CD8-positive, alpha-beta memory T cell (primary cell): ENCODE data around the gene NTRK2. TPM values are rescaled to one million over a fixed set of nuclear protein-coding genes. Genes with fewer than 3 reads are reported as not detected.

Experiments
- CTCF ChIA-PET: fragments of 350-600 bp; sonication (Branson Sonifier 250); formaldehyde crosslinking; loops from one replicate; lab custom pipeline; 2021; ENCODE audit warnings: antibody characterized with exemption; lab: Charles Lee
- POLR2A ChIA-PET: fragments of 350-600 bp; sonication (Branson Sonifier 250); formaldehyde crosslinking; loops from one replicate; lab custom pipeline; 2021; ENCODE audit warnings: antibody characterized with exemption; lab: Charles Lee
- DNase-seq, 5 donors: peaks; one replicate each; pipeline versions ENCODE4 v3.0.0 to v3.0.0-alpha.2; 2020 to 2022; ENCODE audit warnings: mixed read lengths in 1 of 5
- H3K27ac ChIP-seq: one replicate; pipeline ENCODE4 v1.7.0; 2013; ENCODE audit warnings: low read depth, mild to moderate bottlenecking, low read length, moderate library complexity
- H3K27me3 ChIP-seq: 2 replicates; pipeline ENCODE4 v1.7.0; 2013; ENCODE audit warnings: low read length, mild to moderate bottlenecking; ENCODE audit not compliant: insufficient read depth, poor library complexity, severe bottlenecking
- H3K36me3 ChIP-seq: 2 replicates; pipeline ENCODE4 v1.7.0; 2013; ENCODE audit warnings: mild to moderate bottlenecking, low read length, moderate library complexity; ENCODE audit not compliant: insufficient read depth
- H3K4me1 ChIP-seq: 2 replicates; pipeline ENCODE4 v1.7.0; 2013; ENCODE audit warnings: mild to moderate bottlenecking, low read length, moderate library complexity; ENCODE audit not compliant: insufficient read depth
- H3K4me3 ChIP-seq: 2 replicates; pipeline ENCODE4 v1.7.0; 2013; ENCODE audit warnings: mild to moderate bottlenecking, low read length
- H3K9me3 ChIP-seq: 2 replicates; pipeline ENCODE4 v1.7.0; 2013; ENCODE audit warnings: mild to moderate bottlenecking, low read length
- H3K27ac Mint-ChIP-seq, 8 donors: one replicate each; pipeline ENCODE4 v1.8.0; 2020 to 2021; ENCODE audit warnings: mixed read lengths in 8 of 8, mild to moderate bottlenecking in 6 of 8, inconsistent platforms in 3 of 8, moderate library complexity in 3 of 8
- H3K27me3 Mint-ChIP-seq, 2 donors: one replicate each; pipeline ENCODE4 v1.8.0; 2020 to 2021; ENCODE audit warnings: mixed read lengths in 2 of 2, mild to moderate bottlenecking in 1 of 2, moderate library complexity in 1 of 2
- H3K36me3 Mint-ChIP-seq, 3 donors: one replicate each; pipeline ENCODE4 v1.8.0; 2020 to 2021; ENCODE audit warnings: mixed read lengths in 3 of 3, inconsistent platforms in 1 of 3, mild to moderate bottlenecking in 1 of 3
- H3K4me1 Mint-ChIP-seq, 3 donors: one replicate each; pipeline ENCODE4 v1.8.0; 2020 to 2021; ENCODE audit warnings: mixed read lengths in 3 of 3, inconsistent platforms in 1 of 3, mild to moderate bottlenecking in 1 of 3
- H3K4me3 Mint-ChIP-seq, 7 donors: one replicate each; pipeline ENCODE4 v1.8.0; 2020 to 2021; ENCODE audit warnings: mixed read lengths in 7 of 7, mild to moderate bottlenecking in 6 of 7, moderate library complexity in 4 of 7, inconsistent platforms in 2 of 7
- H3K9me3 Mint-ChIP-seq, 5 donors: one replicate each; pipeline ENCODE4 v1.8.0; 2020 to 2022; ENCODE audit warnings: mixed read lengths in 5 of 5, mild to moderate bottlenecking in 3 of 5, moderate library complexity in 2 of 5, inconsistent platforms in 1 of 5
- polyA plus RNA-seq: library from polyadenylated mRNA; unstranded; fragments of 300-500 nt; fragmentation: Illumina TruSeq; gene quantifications from one replicate; pipeline ENCODE4 v1.2.3, GENCODE V29; 2021
- total RNA-seq, 2 experiments: library from RNA; stranded (reverse); gene quantifications; one replicate each; pipeline ENCODE4 v1.2.3, GENCODE V29; 2021

NTRK2 gene
- total and polyA plus RNA-seq, 3 experiments from 2014 or later: 0.26 to 0.38 TPM; not detected in 1

- H3K4me3 Mint-ChIP-seq: no peak overlapping the region
- H3K27ac Mint-ChIP-seq: no peak overlapping the region
- H3K9me3 Mint-ChIP-seq: peaks cover 0 to 2% (median 0%) of the 10 kb centered on the region in 5 donors
- H3K36me3 Mint-ChIP-seq: no peaks in the 10 kb centered on the region
- Histone ChIP-seq H3K27ac (no peak overlapping the region), H3K9me3 (no peaks in the 10 kb centered on the region), H3K4me3 (no peak overlapping the region), H3K27me3 (no peaks in the 10 kb centered on the region), H3K36me3 (no peaks in the 10 kb centered on the region), H3K4me1 (no peaks in the 10 kb centered on the region)
- no peak for DNase-seq
- H3K4me1 Mint-ChIP-seq: no peaks in the 10 kb centered on the region
- ChIA-PET CTCF (no interaction called here), POLR2A (no interaction called here)
- no peaks in the 10 kb centered on the region for H3K27me3 Mint-ChIP-seq
Observed at GRCh38 chr9:85025638-85026037, 356.1 kb downstream of the NTRK2 start.

GRCh38 chr9:85027870-85028269 is 358.3 kb downstream of the NTRK2 start:
- Histone ChIP-seq H3K27ac (no peak overlapping the region), H3K27me3 (no peaks in the 10 kb centered on the region), H3K9me3 (no peaks in the 10 kb centered on the region), H3K4me1 (no peaks in the 10 kb centered on the region), H3K36me3 (no peaks in the 10 kb centered on the region), H3K4me3 (no peak overlapping the region)
- H3K9me3 Mint-ChIP-seq: peaks cover 0 to 7% (median 0%) of the 10 kb centered on the region in 5 donors
- H3K4me1 Mint-ChIP-seq: no peaks in the 10 kb centered on the region
- no peaks in the 10 kb centered on the region for H3K27me3 Mint-ChIP-seq
- ChIA-PET POLR2A (no interaction called here), CTCF (no interaction called here)
- no peak overlapping the region for H3K27ac Mint-ChIP-seq
- H3K36me3 Mint-ChIP-seq: no peaks in the 10 kb centered on the region
- no peak overlapping the region for H3K4me3 Mint-ChIP-seq
- no peak for DNase-seq

GRCh38 chr9:85030316-85030715 is 360.8 kb downstream of the NTRK2 start:
- Histone ChIP-seq H3K36me3 (no peaks in the 10 kb centered on the region), H3K4me1 (no peaks in the 10 kb centered on the region), H3K27ac (no peak overlapping the region), H3K27me3 (no peaks in the 10 kb centered on the region), H3K9me3 (no peaks in the 10 kb centered on the region), H3K4me3 (no peak overlapping the region)
- Mint-ChIP-seq H3K27me3 (no peaks in the 10 kb centered on the region), H3K27ac (no peak overlapping the region), H3K36me3 (no peaks in the 10 kb centered on the region), H3K9me3 (peaks cover 0 to 11% (median 0%) of the 10 kb centered on the region in 5 donors), H3K4me1 (no peaks in the 10 kb centered on the region), H3K4me3 (no peak overlapping the region)
- CTCF ChIA-PET: no interaction called here
- DNase-seq: no peak
- POLR2A ChIA-PET: no interaction called here

- H3K27me3 Mint-ChIP-seq: no peaks in the 10 kb centered on the region
- Histone ChIP-seq H3K36me3 (no peaks in the 10 kb centered on the region), H3K4me1 (no peaks in the 10 kb centered on the region), H3K27ac (no peak overlapping the region), H3K27me3 (no peaks in the 10 kb centered on the region), H3K4me3 (no peak overlapping the region), H3K9me3 (no peaks in the 10 kb centered on the region)
- DNase-seq: no peak
- ChIA-PET CTCF (no interaction called here), POLR2A (no interaction called here)
- no peaks in the 10 kb centered on the region for H3K4me1 Mint-ChIP-seq
- H3K27ac Mint-ChIP-seq: no peak overlapping the region
- no peak overlapping the region for H3K4me3 Mint-ChIP-seq
- peaks cover 0 to 13% (median 0%) of the 10 kb centered on the region in 5 donors for H3K9me3 Mint-ChIP-seq
- no peaks in the 10 kb centered on the region for H3K36me3 Mint-ChIP-seq
Observed at GRCh38 chr9:85036496-85036895, 367.0 kb downstream of the NTRK2 start.

GRCh38 chr9:85038061-85038460 is 368.5 kb downstream of the NTRK2 start:
- Mint-ChIP-seq H3K4me3 (no peak overlapping the region), H3K27me3 (no peaks in the 10 kb centered on the region), H3K36me3 (no peaks in the 10 kb centered on the region), H3K27ac (no peak overlapping the region), H3K4me1 (no peaks in the 10 kb centered on the region), H3K9me3 (peaks cover 0 to 9% (median 0%) of the 10 kb centered on the region in 5 donors)
- ChIA-PET CTCF (no interaction called here), POLR2A (no interaction called here)
- no peaks in the 10 kb centered on the region for H3K9me3 ChIP-seq
- no peaks in the 10 kb centered on the region for H3K4me1 ChIP-seq
- no peak overlapping the region for H3K27ac ChIP-seq
- DNase-seq: no peak
- H3K27me3 ChIP-seq: no peaks in the 10 kb centered on the region
- H3K4me3 ChIP-seq: no peak overlapping the region
- no peaks in the 10 kb centered on the region for H3K36me3 ChIP-seq

GRCh38 chr9:85038824-85039608 is 369.5 kb downstream of the NTRK2 start:
- Mint-ChIP-seq H3K4me3 (no peak overlapping the region), H3K36me3 (no peaks in the 10 kb centered on the region), H3K9me3 (peaks cover 0 to 6% (median 0%) of the 10 kb centered on the region in 5 donors), H3K27ac (no peak overlapping the region), H3K27me3 (peaks cover 0 to under 1% of the 10 kb centered on the region in 2 donors), H3K4me1 (no peaks in the 10 kb centered on the region)
- no peaks in the 10 kb centered on the region for H3K9me3 ChIP-seq
- CTCF ChIA-PET: no interaction called here
- H3K27me3 ChIP-seq: no peaks in the 10 kb centered on the region
- H3K36me3 ChIP-seq: no peaks in the 10 kb centered on the region
- no peak overlapping the region for H3K27ac ChIP-seq
- no peaks in the 10 kb centered on the region for H3K4me1 ChIP-seq
- DNase-seq: no peak
- H3K4me3 ChIP-seq: no peak overlapping the region
- POLR2A ChIA-PET: no interaction called here

- Mint-ChIP-seq H3K27ac (no peak overlapping the region), H3K4me1 (no peaks in the 10 kb centered on the region), H3K4me3 (no peak overlapping the region), H3K27me3 (peaks cover 0 to 1% of the 10 kb centered on the region in 2 donors), H3K36me3 (no peaks in the 10 kb centered on the region), H3K9me3 (peaks cover 0 to 5% (median 0%) of the 10 kb centered on the region in 5 donors)
- H3K9me3 ChIP-seq: no peaks in the 10 kb centered on the region
- H3K27me3 ChIP-seq: no peaks in the 10 kb centered on the region
- no peaks in the 10 kb centered on the region for H3K4me1 ChIP-seq
- POLR2A ChIA-PET: no interaction called here
- no peaks in the 10 kb centered on the region for H3K36me3 ChIP-seq
- H3K27ac ChIP-seq: no peak overlapping the region
- CTCF ChIA-PET: no interaction called here
- no peak for DNase-seq
- H3K4me3 ChIP-seq: no peak overlapping the region
Observed at GRCh38 chr9:85040146-85040545, 370.6 kb downstream of the NTRK2 start.

GRCh38 chr9:85040821-85041465 is 371.4 kb downstream of the NTRK2 start:
- Histone ChIP-seq H3K4me3 (no peak overlapping the region), H3K27me3 (no peaks in the 10 kb centered on the region), H3K4me1 (no peaks in the 10 kb centered on the region), H3K27ac (no peak overlapping the region), H3K9me3 (no peaks in the 10 kb centered on the region), H3K36me3 (no peaks in the 10 kb centered on the region)
- CTCF ChIA-PET: no interaction called here
- no peaks in the 10 kb centered on the region for H3K4me1 Mint-ChIP-seq
- H3K27ac Mint-ChIP-seq: no peak overlapping the region
- H3K9me3 Mint-ChIP-seq: peaks cover 0 to 5% (median 0%) of the 10 kb centered on the region in 5 donors
- peaks cover 0 to 3% of the 10 kb centered on the region in 2 donors for H3K27me3 Mint-ChIP-seq
- POLR2A ChIA-PET: no interaction called here
- no peak for DNase-seq
- no peaks in the 10 kb centered on the region for H3K36me3 Mint-ChIP-seq
- H3K4me3 Mint-ChIP-seq: no peak overlapping the region
